Naive thymus-derived CD4-positive, alpha-beta T cell (primary cell): ENCODE results near the gene UNC13C. TPM values are rescaled to one million over a fixed set of nuclear protein-coding genes. Genes with fewer than 3 reads are reported as not detected.
"Not testable (repeated sequence)": the region's sequence is repeated elsewhere in the genome, so short reads cannot be mapped to it uniquely, and the experiment has no call there.

Experiments used
- ATAC-seq: fragments of 150-1000 bp; cut with Tn5 transposase; 2 replicates; pipeline ENCODE4 v1.10.0; 2021; ENCODE audit warnings: mild to moderate bottlenecking, moderate library complexity
- CTCF ChIA-PET: fragments of 350-600 bp; sonication (Branson Sonifier 250); formaldehyde crosslinking; loops from one replicate; lab custom pipeline; 2021; ENCODE audit warnings: antibody characterized with exemption; lab: Charles Lee
- POLR2A ChIA-PET: fragments of 350-600 bp; sonication (Branson Sonifier 250); formaldehyde crosslinking; loops from one replicate; lab custom pipeline; 2021; ENCODE audit warnings: antibody characterized with exemption, inconsistent platforms; lab: Charles Lee
- DNase-seq, 9 donors: peaks; one replicate each; pipeline versions ENCODE4 v3.0.0 to v3.0.0-alpha.2; 2020 to 2022; ENCODE audit warnings: mixed read lengths in 1 of 9
- H3K27ac ChIP-seq: one replicate; pipeline ENCODE4 v1.7.0; 2013; ENCODE audit warnings: mild to moderate bottlenecking, low read depth, low read length, moderate library complexity
- H3K27me3 ChIP-seq, 2 donors: one replicate each; pipeline ENCODE4 v1.7.0; 2013; ENCODE audit warnings: low read length in 2 of 2, mild to moderate bottlenecking in 2 of 2, moderate library complexity in 2 of 2; ENCODE audit not compliant: control insufficient read depth in 2 of 2, insufficient read depth in 2 of 2
- H3K36me3 ChIP-seq, 3 experiments: 1 replicate in 2 of 3; 2 replicates in 1 of 3; pipeline ENCODE4 v1.7.0; 2013; ENCODE audit warnings: low read length in 3 of 3, mild to moderate bottlenecking in 3 of 3, moderate library complexity in 1 of 3; ENCODE audit not compliant: insufficient read depth in 3 of 3, control insufficient read depth in 2 of 3
- H3K4me1 ChIP-seq, 2 donors: one replicate each; pipeline ENCODE4 v1.7.0; 2013; ENCODE audit warnings: low read length in 2 of 2, mild to moderate bottlenecking in 2 of 2, moderate library complexity in 1 of 2; ENCODE audit not compliant: control insufficient read depth in 2 of 2, insufficient read depth in 2 of 2
- H3K4me3 ChIP-seq: 2 replicates; pipeline ENCODE4 v1.7.0; 2013; ENCODE audit warnings: mild to moderate bottlenecking, low read length
- H3K9me3 ChIP-seq, 3 experiments: 1 replicate in 2 of 3; 2 replicates in 1 of 3; pipeline ENCODE4 v1.7.0; 2013; ENCODE audit warnings: low read length in 3 of 3; ENCODE audit not compliant: control insufficient read depth in 2 of 3
- H3K27ac Mint-ChIP-seq, 9 donors: one replicate each; pipeline ENCODE4 v1.8.0; 2020 to 2022; ENCODE audit warnings: mixed read lengths in 9 of 9, mild to moderate bottlenecking in 8 of 9, moderate library complexity in 5 of 9, inconsistent platforms in 2 of 9
- H3K27me3 Mint-ChIP-seq, 5 donors: one replicate each; pipeline ENCODE4 v1.8.0; 2021 to 2022; ENCODE audit warnings: mixed read lengths in 5 of 5, mild to moderate bottlenecking in 1 of 5
- H3K36me3 Mint-ChIP-seq, 5 donors: one replicate each; pipeline ENCODE4 v1.8.0; 2020 to 2022; ENCODE audit warnings: mixed read lengths in 5 of 5, mild to moderate bottlenecking in 3 of 5, inconsistent platforms in 1 of 5
- H3K4me1 Mint-ChIP-seq, 7 donors: one replicate each; pipeline ENCODE4 v1.8.0; 2020 to 2022; ENCODE audit warnings: mixed read lengths in 7 of 7, mild to moderate bottlenecking in 3 of 7, inconsistent platforms in 1 of 7
- H3K4me3 Mint-ChIP-seq, 10 donors: one replicate each; pipeline ENCODE4 v1.8.0; 2020 to 2022; ENCODE audit warnings: mild to moderate bottlenecking in 10 of 10, mixed read lengths in 10 of 10, moderate library complexity in 6 of 10, inconsistent platforms in 2 of 10
- H3K9me3 Mint-ChIP-seq, 11 donors: one replicate each; pipeline ENCODE4 v1.8.0; 2020 to 2022; ENCODE audit warnings: mixed read lengths in 11 of 11, mild to moderate bottlenecking in 4 of 11, inconsistent platforms in 1 of 11, moderate library complexity in 1 of 11
- intact Hi-C, 2 donors: fragments of 100-400 bp; cut with micrococcal nuclease; formaldehyde crosslinking; loops; one replicate each; pipeline ENCODE4 v1.15.1; 2023
- polyA plus RNA-seq, 2 donors: library from polyadenylated mRNA; unstranded; fragments of 300-500 nt; fragmentation: Illumina TruSeq; gene quantifications; one replicate each; pipeline ENCODE4 v1.2.3, GENCODE V29; 2021
- total RNA-seq, 6 experiments: library from RNA in 5 of 6; stranded (reverse) in 5 of 6; gene quantifications; 1 replicate in 5 of 6; 2 replicates in 1 of 6; pipeline ENCODE4 v1.2.3 and lab custom pipeline; 2021 to 2026

The UNC13C gene
- not detected for total RNA-seq
- polyA plus RNA-seq, result not detected
- not detected for total RNA-seq (lab: John Stamatoyannopoulos, UW)

DNA sequence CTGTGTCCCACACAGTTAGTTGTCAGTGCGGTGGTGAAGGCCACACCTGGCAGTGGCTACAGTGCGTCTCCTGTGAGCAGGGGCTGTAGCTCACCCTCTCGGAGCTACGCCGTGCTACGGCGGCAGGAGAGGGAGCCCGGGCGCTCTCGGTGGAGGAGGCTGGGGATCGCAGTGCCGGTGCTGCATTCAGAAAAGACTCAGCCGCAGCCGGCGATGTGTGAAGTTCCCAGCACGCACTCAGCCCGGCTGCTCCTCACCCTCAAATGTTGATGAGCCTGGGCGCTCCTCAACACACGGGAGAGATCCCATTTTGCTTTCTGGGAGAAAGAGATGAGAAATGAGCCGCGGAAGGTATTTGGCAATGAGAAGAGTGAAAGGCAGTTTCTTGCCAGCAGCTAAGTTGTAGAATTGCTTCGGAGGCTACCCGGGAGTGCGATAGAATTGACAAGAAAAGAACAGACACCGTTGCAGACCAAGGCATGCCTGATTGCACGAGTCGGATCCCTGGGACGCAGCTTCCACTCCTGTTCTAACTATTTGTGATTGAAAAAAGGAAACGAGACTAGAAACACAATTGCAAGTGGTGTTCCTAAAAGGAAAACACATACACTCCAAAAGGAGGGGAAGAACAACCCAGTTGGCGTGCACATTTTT is at the start of gene UNC13C:
TSS of gene UNC13C (plus strand) at position 189 of the 654 bp plus-strand sequence. CDS start 34,463 bp downstream, outside the sequence.
- Histone ChIP-seq H3K9me3 (no peaks in the 10 kb centered on the region), H3K27ac (no peak within 1 kb of the TSS), H3K4me3 (no peak within 1 kb of the TSS), H3K4me1 (no peaks in the 10 kb centered on the region), H3K27me3 (no peaks in the 10 kb centered on the region), H3K36me3 (no peaks in the 10 kb centered on the region)
- POLR2A ChIA-PET, result no interaction called here
- H3K9me3 Mint-ChIP-seq, result peaks cover 0 to 4% (median 0%) of the 10 kb centered on the region in 11 donors
- H3K4me1 Mint-ChIP-seq, result peaks cover 0 to 8% (median 0%) of the 10 kb centered on the region in 7 donors
- H3K27me3 Mint-ChIP-seq, result peaks cover 31 to 61% (median 40%) of the 10 kb centered on the region in 5 donors
- intact Hi-C loops, result no loop called here
- DNase-seq, result no peak
- H3K36me3 Mint-ChIP-seq, result no peaks in the 10 kb centered on the region
- no peak within 1 kb of the TSS for H3K4me3 Mint-ChIP-seq
- CTCF ChIA-PET, result no interaction called here
- no peak for ATAC-seq
- H3K27ac Mint-ChIP-seq, result no peak within 1 kb of the TSS

GRCh38 chr15:53936137-53936536 is 42.1 kb upstream of the UNC13C start:
- Histone ChIP-seq H3K4me3 (no peak overlapping the region), H3K9me3 (peaks cover 0 to 10% (median 0%) of the 10 kb centered on the region in 3 experiments), H3K4me1 (no peaks in the 10 kb centered on the region), H3K27me3 (no peaks in the 10 kb centered on the region), H3K27ac (no peak overlapping the region), H3K36me3 (no peaks in the 10 kb centered on the region)
- ATAC-seq, result no peak
- Mint-ChIP-seq H3K4me3 (no peak overlapping the region), H3K27ac (no peak overlapping the region), H3K4me1 (peaks cover 0 to 2% (median 0%) of the 10 kb centered on the region in 7 donors), H3K9me3 (peaks cover 12 to 52% (median 24%) of the 10 kb centered on the region in 11 donors), H3K27me3 (peaks cover 0 to 12% (median 0%) of the 10 kb centered on the region in 5 donors), H3K36me3 (peaks cover 0 to 9% (median 0%) of the 10 kb centered on the region in 5 donors)
- intact Hi-C loops, result no loop called here
- DNase-seq, result no peak
- ChIA-PET CTCF (no interaction called here), POLR2A (no interaction called here)

DNA sequence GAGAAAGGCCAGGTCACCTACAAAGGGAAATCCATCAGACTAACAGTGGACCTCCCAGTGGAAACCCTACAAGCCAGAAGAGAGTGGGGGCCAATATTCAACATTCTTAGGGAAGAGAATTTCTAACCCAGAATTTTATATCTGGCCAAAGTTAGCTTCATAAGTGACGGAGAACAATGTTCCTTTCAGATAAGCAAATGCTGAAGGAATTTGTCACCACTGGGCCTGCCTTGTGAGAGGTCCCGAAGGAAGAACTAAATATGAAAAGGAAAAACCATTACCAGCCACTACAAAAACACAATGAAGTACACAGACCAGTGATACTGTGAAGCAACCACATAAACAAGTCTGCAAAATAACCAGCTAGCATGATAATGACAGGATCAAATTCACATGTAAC is 40.6 kb upstream of the UNC13C start:
- H3K4me3 Mint-ChIP-seq, result not testable (repeated sequence)

DNA sequence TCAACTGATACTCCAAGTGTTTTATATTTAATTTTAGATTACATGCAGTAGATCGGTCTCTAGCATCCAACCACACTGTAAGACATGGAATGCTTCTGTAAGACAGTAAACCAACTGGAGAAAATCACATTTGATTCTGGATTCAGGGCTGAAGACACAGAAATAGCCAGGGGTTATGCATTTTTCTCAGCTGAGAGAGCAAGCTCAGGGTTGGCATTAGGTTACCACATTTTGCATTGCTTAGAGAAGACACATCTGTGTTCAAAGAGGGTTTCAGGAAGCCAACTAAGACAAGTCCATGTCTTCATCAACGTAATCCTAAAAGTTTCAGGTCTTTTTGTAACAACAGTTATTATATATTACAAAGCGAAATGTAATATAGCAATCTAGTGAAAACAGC is 27.7 kb upstream of the UNC13C start:
- Histone ChIP-seq H3K4me1 (no peaks in the 10 kb centered on the region), H3K4me3 (no peak overlapping the region), H3K36me3 (no peaks in the 10 kb centered on the region), H3K27ac (no peak overlapping the region), H3K9me3 (no peaks in the 10 kb centered on the region), H3K27me3 (no peaks in the 10 kb centered on the region)
- Mint-ChIP-seq H3K27ac (no peak overlapping the region), H3K27me3 (peaks cover 0 to 4% (median 0%) of the 10 kb centered on the region in 5 donors), H3K9me3 (peaks cover 0 to 18% (median 2%) of the 10 kb centered on the region in 11 donors), H3K4me3 (no peak overlapping the region), H3K4me1 (no peaks in the 10 kb centered on the region), H3K36me3 (no peaks in the 10 kb centered on the region)
- DNase-seq, result no peak
- CTCF ChIA-PET, result no interaction called here
- intact Hi-C loops, result no loop called here
- no peak for ATAC-seq
- POLR2A ChIA-PET, result no interaction called here

More for the DNA sequence above, 40.6 kb upstream of the UNC13C start:
- CTCF ChIA-PET, H3K27ac ChIP-seq, H3K36me3 Mint-ChIP-seq, intact Hi-C loops, H3K4me3 ChIP-seq, ATAC-seq, H3K4me1 ChIP-seq, H3K9me3 ChIP-seq, H3K27ac Mint-ChIP-seq, H3K36me3 ChIP-seq, POLR2A ChIA-PET, DNase-seq, H3K4me1 Mint-ChIP-seq, H3K27me3 ChIP-seq: not testable (repeated sequence)
- Mint-ChIP-seq H3K27me3 (peaks cover 0 to 12% (median 0%) of the 10 kb centered on the region in 5 donors), H3K9me3 (peaks cover 16 to 49% (median 22%) of the 10 kb centered on the region in 11 donors)

GRCh38 chr15:53955396-53955795 is 22.8 kb upstream of the UNC13C start:
- no peaks in the 10 kb centered on the region for H3K36me3 ChIP-seq
- H3K4me1 ChIP-seq, result no peaks in the 10 kb centered on the region
- Mint-ChIP-seq H3K9me3 (peaks cover 0 to 4% (median 0%) of the 10 kb centered on the region in 11 donors), H3K27ac (no peak overlapping the region), H3K4me1 (no peaks in the 10 kb centered on the region), H3K36me3 (no peaks in the 10 kb centered on the region), H3K27me3 (peaks cover 0 to 5% (median 0%) of the 10 kb centered on the region in 5 donors), H3K4me3 (no peak overlapping the region)
- no peak for ATAC-seq
- intact Hi-C loops, result no loop called here
- no peaks in the 10 kb centered on the region for H3K9me3 ChIP-seq
- DNase-seq, result no peak
- no peaks in the 10 kb centered on the region for H3K27me3 ChIP-seq
- ChIA-PET CTCF (no interaction called here), POLR2A (no interaction called here)
- no peak overlapping the region for H3K4me3 ChIP-seq
- no peak overlapping the region for H3K27ac ChIP-seq

GRCh38 chr15:53962646-53963561 is 15.3 kb upstream of the UNC13C start:
- no peaks in the 10 kb centered on the region for H3K4me1 ChIP-seq
- intact Hi-C loops, result loop anchor here in 1 of 2 donors (10.0 kb wide), 1 partner anchor 1472 kb away; no protein-coding TSS in a partner anchor
- Mint-ChIP-seq H3K4me3 (no peak overlapping the region), H3K27me3 (peaks cover 0 to 18% (median 4%) of the 10 kb centered on the region in 5 donors), H3K4me1 (no peaks in the 10 kb centered on the region), H3K27ac (no peak overlapping the region), H3K36me3 (no peaks in the 10 kb centered on the region), H3K9me3 (peaks cover 0 to 4% (median 0%) of the 10 kb centered on the region in 11 donors)
- H3K27me3 ChIP-seq, result no peaks in the 10 kb centered on the region
- H3K4me3 ChIP-seq, result no peak overlapping the region
- no peak for DNase-seq
- no peak for ATAC-seq
- no peaks in the 10 kb centered on the region for H3K9me3 ChIP-seq
- no peak overlapping the region for H3K27ac ChIP-seq
- ChIA-PET POLR2A (no interaction called here), CTCF (no interaction called here)
- no peaks in the 10 kb centered on the region for H3K36me3 ChIP-seq
